CD4-positive, alpha-beta T cell treated with Interleukin-21 for 1 hour (primary cell): ENCODE data around the gene C1QTNF4.

ENCODE experiments used
- DNase-seq: peaks from one replicate; pipeline ENCODE4 v3.0.0-alpha.2; 2020

The C1QTNF4 gene

DNA sequence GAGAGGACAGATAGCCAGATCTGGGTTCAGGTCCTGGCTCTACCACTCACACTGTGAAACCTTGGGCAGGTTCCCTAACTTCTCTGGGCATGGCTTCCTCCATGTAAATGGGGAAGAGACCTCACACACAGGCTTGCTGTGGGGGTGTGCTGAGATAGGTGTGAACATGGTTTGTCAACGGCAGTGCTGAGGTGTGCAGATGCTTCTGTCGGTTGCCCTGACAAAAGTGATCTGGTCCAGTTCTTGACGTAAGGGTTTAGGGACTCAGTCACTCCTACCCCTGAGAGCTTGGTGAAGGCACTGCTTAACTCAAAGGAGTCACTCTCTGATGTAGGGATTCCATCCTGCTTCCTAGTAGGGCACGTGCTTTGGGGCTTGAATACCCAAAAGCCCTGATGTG lies 2.0 kb downstream of the C1QTNF4 start:
- DNase-seq: no peak

DNA sequence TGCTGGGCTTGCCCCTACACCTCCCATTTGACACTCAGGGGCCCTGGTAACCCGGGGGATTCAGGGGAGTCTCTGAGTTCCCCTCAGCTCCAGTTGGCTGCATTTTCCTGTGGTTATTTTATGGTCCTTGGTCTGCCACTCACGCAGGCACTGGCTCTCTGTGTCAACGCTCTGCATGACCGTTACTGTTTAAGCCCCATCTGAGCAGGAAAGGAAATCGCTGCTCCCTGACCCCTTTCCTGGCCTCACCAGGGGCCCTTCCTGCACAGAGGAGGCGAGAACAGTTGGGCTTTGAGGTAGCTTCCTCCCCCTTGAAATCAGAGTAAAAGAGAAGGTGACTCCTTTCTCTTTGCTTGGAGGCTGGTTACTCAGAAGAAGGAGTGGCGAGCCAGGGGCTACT lies 2.4 kb downstream of the C1QTNF4 start:
- no peak for DNase-seq

DNA sequence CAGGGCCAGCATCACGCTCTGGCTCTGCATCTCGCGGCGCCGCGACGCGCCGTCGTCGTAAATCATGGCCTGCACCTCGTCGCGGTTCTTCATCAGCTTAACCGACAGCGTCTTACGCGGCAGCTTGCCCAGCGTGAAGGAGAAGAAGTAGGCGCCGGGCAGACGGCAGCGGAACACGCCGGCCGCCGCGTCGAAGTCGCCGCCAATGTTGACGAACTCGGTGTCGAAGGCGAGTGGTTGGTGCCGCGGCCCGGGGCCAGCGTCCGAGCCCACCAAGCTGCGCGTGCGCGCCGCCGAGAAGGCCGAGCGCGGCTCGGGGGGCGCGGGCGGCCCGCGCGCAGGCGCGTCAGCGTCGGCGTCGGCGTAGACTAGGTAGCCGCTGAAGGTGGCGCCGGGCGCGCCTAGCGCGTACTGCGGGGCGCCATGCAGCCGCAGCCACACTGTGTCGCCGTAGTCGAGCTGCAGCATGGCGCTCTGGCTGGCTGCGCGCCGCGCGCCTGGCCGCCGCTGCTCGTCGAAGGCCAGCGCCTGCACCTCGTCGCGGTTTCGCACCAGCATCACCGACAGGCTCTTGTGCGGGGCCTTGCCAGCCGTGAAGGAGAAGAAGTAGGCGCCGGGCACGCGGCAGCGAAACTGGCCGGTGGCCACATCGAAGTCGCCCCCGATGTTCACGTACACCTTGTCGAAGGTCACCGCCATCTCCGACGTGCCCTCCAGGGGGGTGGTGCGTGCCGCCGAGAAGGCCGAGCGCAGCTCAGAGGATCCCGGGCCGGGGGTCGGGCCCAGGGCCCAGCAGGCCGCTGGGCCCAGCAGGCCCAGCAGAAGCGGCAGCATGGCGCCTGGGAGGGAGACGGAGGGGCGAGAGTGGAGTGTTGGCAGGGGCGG lies 4.0 kb downstream of the C1QTNF4 start:
- no peak for DNase-seq

DNA sequence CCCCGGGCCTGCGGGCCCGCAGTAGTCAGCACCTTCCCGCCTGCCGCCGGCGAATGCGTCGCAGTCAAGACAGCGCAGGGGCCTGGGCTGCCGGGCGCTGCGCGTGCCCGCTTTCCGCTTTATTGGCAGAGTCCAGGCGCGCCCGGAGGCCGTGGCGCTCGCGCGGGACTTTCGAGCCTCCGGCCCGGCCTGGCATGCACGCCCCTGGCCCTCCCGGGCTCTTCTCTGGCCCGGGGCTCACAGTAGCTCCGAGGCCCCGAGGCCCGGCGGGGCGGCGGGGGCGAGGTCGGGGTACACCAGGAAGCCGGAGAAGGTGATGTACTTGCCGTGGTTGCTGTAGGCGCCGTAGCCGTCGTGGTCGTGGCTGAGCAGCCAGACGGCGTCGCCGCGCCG lies 4.6 kb downstream of the C1QTNF4 start:
- no peak for DNase-seq

DNA sequence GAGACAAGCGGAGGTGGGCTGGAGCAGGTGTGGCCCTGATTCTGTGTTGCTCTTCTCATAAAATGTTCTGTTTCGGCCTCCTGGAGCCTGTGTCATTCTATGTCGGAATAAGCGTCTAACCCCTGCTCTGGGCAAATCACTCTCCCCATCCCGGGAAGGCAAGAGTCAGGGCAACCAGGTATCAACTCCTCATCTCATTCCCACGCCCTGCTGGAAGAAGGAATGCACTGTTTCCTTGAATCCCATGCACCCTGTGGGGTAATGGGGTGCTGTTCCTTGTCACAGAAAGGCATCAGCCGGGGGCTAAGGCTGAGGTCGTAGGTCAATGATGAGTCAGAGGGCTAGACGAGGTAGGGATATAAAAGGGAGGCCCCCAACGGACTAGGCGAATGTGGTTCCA lies 5.1 kb downstream of the C1QTNF4 start:
- DNase-seq: no peak

DNA sequence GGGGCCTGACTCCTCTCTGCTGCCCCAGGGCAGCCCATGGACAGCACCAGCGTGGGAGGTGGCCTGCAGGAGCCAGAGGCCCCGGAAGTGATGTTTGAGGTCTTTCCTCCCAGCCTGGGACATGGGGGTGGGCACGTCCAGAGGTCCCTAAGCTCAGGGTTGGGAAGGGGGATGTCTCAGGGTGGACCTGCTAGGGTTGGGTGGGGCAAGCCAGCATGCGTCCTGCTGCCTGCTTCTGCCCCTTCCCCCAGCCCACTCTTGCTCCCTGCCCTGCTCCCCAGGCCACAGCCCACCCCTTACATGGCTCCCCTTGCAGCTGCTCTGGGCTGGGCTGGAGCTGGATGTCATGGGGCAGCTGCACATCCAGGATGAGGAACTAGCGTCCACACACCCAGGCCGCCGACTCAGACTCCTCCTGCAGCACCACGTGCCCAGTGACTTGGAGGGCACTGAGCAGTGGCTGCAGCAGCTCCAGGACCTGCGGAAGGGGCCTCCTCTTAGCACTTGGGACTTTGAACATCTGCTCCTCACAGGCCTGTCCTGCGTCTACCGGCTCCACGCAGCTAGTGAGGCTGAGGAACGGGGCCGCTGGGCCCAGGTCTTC lies 6.4 kb downstream of the C1QTNF4 start:
- no peak for DNase-seq

DNA sequence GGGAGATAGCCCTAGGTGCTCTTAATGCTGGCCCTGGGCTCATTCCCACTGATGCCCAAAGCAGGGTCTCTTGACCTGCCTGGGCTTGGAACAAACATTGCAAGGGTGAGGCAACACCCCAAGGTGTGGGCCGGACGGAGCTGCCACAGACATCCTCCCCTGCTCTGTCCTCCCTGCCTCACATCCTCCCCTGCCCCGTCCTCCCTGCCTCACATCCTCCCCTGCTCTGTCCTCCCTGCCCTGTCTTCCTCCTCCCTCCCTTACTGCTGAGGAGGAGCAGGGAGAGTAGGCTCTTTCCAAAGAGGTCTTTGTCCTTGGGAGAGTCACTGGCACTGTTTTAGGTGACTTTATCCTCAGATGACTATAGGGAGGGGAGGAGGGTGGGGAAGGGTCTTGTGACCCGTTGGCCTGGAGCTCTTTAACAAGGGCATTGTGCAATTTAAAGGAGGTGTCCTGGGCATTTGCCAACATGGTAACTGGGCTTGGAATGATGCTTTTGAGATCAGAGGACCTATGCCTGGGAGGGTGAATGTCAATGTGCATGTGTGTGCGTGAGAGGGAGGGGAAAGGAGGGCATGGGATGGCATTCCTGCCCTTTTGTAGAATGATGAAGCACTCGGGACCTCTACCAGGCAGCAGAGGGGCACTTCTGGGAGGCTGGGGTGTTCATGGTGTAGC lies 7.0 kb downstream of the C1QTNF4 start:
- no peak for DNase-seq

DNA sequence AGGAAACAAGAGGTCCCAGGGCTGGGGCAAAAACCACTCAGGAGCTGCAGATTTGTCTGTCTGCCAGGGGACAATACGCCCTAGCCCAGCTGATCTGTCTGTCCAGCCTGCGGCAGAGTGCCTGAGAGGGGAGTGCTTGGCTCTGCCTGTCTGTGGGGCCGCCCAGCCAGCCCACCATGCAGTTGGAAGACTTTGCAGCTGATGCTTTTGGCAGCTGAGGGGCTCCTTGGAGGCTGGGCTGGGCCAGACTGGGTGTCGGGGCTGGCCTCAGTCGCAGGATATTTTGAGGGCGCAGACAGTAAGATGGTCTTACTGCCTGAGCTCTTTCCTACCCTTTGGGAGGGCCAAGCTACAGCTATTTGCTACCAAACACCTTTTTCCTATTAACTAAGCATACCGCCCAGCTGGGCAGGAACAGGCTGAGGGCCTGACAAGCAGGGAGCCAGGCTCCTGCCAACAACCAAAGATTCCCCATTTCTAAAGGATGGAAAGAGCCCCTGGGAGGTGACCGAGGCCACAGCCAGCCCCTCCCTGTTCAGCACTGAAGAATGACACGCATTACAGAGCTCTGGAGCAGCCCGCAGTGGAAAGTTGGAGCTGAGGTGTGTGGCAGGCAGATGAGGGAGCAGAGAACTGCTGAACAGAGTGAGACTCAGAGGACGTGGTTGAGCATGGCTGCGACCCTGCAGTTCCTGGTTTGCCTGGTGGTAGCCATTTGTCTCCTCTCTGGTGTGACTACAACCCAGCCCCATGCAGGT lies 7.9 kb downstream of the C1QTNF4 start, which contains the start of gene FAM180B:
FAM180B (plus strand) TSS at position 581 of the 758 bp plus-strand sequence; CDS start at position 672, 91 bp downstream.
- DNase-seq: no peak

DNA sequence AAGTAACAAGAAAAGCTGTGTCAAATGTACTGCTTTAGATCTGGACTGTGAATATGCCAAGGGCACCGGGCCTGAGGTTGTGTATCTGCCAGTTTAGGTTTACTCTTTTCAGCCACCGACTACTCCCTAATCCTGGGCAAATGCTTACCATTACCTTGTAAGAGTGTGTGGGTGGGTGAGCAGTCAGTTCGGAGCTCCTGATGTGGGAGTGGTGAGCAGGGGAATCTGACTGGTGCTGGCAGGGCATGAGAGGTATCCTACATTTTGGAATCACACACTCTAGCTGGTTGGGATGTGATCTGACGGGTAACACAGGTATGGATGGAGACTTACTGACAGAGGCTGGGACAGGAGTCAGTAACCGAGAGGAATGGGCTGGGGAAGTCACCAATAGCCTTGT lies 10.4 kb downstream of the C1QTNF4 start:
- no peak for DNase-seq

DNA sequence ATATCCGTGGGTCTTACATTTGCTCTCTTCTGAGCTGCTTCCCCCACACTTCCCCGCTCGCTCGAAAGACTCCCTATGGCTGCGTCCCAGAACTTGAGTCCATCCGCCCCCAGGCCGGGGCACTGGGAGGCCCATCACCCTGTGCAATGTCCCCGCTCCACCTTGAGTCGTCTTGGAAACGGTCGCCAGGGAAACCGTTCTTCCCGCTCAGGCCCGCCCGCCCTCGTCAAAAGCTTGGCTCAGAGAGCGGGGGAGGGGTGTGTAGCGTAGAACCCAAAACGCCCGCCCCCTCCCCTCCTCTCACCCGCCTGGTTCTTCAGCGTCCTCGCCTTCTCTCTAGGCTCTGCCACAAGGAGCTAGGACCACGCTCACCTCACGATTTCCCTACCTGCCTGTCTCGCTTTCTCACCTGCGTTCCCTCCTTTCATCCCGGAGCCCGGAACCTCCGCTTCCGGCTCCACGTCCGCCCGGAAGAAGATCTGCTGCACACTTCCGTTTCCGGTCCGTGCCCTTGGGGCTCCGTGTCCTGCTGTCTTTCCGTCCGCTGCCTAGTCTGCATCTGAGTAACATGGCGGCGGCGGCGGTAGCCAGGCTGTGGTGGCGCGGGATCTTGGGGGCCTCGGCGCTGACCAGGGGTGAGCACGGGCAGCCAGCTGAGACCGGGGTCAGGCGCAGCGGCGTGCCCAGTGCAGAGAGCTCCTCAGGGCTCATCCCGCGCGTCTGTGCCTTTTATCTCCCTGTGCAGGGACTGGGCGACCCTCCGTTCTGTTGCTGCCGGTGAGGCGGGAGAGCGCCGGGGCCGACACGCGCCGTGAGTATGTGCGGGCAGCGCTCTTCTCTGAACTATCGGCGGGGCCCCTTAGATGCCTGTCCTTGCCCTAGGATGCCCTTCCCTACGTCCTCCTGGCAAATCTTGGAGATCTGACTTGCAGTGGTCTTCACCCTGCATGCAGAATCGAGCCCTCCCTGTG lies 15.4 kb downstream of the C1QTNF4 start, which contains the start of the genes KBTBD4 and NDUFS3:
KBTBD4 (minus strand) TSS at position 447 of the 971 bp plus-strand sequence; CDS start at position 428, 19 bp downstream.
NDUFS3 (plus strand) TSS at position 551 of the 971 bp plus-strand sequence; CDS start at position 569, 18 bp downstream.
- peak; percentile 92 for DNase-seq

DNA sequence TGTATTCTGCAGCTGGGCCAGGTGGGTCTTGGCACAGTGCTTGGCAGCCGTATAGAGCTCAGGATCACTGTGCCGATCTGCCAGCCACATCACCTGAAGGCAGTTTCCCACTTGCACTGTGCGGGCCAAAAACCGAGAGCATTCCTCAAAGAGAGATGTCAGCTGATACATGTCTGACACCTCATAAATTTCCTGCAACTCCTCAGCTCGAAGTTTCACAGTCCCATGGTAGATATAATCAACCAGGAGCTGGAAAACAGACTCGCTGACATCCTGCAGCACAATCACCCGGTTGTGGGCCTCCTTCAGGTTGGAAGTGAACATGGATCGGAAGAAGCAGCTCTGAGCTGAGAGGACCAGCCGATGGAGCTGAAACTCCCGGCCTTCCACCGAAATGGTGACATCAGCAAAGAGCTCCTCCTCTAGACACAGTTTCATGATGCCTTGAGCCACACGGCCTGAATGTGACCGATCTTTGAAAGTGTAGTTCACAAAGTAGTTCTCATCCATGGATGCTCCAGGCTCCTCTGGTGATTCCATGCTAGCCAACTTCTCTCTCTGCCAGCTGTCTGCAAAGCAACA lies 16.7 kb downstream of the C1QTNF4 start:
- DNase-seq: no peak

DNA sequence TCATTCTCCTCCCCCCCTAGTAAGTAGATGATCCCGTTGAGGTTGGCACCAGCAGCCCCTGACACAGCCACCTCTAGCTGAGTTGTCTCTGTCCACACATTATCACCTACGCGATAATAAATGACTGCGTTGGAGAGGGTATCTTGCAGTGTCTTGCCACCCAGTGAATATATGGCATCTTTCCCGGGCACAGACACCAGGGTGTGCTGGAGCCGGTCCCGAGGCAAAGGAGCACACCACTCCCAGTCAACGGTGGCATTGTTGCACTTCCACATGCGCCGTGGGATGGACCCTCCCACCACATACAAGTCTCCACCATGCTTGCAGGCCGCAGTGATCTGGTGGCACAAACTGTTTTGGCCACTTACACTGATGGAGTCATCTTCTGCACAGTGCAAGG lies 20.9 kb downstream of the C1QTNF4 start:
- no peak for DNase-seq

DNA sequence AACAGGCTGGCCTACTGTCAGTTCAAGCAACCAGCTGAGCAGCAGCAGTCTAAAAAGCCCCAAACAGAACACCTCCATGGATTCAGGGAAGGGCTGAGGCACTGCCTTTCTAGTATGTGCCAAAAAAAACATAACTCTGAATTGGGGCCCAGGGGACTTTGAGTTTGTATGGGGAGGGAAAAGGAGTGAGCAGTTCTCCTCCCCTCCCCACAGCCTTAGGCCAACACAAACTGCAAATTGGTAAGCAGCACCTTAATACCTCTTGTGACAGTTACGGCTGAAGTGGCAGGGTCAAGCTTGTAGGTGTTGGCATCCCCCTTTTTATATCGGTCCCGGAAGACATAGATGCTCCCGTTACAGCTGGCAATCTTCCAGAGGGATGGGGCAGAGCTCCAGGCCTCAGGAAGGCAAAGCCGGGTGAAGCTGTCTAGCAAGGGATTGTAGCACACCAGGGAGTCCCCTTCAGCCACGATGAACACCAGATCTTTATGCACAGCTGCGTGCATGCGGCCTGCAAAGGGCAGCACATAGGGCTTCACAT lies 21.4 kb downstream of the C1QTNF4 start:
- DNase-seq: no peak

DNA sequence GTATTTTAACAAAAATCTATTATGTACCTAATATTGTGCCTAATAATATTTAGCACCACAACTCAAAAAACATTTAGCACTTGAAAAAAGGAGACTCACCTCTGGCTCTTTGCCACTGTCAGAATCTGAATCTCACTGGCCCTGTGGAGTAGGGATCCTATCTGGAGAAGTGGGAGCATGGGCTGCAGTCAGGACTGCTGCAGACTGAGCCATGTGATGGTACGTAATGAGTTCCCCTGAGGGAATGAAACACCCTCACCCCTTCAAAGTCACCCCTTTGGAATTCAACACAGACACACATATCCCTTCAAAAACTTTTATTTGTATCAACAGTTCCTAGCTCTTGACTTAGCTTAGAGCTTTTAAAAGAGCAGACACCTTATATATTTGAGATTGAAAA lies 22.3 kb downstream of the C1QTNF4 start:
- no peak for DNase-seq

DNA sequence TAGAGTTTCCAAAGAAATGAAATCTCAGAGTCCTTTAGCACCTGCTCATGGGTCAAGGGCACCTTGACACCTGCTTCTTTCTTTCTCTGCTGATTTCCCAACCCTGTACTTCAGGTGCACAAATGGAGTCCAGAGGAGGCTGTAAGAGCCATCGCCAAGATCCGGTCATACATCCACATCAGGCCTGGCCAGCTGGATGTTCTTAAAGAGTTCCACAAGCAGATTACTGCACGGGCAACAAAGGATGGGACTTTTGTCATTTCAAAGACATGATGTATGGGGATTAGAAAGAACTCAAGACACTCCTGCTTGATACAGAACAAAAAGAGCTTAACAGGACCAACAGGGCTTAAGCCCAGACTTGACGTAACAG lies 22.9 kb downstream of the C1QTNF4 start:
- DNase-seq: no peak

DNA sequence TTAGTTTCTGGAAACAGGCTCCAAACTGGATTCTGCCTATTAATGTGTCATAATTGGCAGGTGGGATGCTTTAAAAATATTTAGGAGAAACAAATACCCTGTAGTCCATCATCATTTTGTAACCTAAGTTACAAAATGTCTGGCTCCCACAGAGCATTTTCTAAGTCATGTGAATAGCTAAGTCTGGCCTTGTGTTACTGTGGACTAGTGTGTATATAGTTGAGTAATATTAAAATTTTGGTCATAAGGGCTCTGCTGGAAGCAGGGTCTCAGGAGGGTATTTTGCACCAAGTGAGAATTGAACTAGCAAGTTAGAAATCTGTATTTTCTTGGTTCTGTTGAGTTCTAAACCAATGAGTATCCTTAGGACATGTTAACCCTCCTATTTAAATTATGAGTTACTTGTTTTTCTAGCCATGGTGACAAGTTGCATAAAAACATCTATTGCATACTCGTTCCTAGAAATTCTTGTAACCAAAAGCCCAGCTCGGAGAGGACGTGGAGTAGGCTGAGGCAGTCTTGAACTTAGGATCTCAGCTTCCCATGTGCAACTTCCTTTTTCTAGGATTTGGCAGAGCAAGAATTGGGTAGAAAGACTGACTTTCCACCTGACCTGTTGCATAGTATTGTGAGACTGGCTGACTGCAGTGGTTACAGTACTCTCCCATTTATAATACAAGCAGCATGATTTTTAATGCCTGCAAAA lies 23.4 kb downstream of the C1QTNF4 start:
- no peak for DNase-seq

DNA sequence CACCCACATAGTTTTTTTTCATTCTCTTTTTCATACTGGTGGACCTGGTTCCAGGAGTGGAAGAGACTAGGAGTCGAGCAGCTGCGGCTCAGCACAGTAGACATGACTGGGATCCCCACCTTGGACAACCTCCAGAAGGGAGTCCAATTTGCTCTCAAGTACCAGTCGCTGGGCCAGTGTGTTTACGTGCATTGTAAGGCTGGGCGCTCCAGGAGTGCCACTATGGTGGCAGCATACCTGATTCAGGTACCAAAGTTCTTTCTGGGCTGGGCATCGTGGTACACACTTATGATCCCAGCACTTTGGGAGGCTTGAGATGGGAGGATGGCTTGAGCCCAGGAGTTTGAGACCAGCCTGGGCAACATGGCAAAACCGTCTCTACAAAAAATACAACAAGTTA lies 24.6 kb downstream of the C1QTNF4 start:
- DNase-seq: no peak

DNA sequence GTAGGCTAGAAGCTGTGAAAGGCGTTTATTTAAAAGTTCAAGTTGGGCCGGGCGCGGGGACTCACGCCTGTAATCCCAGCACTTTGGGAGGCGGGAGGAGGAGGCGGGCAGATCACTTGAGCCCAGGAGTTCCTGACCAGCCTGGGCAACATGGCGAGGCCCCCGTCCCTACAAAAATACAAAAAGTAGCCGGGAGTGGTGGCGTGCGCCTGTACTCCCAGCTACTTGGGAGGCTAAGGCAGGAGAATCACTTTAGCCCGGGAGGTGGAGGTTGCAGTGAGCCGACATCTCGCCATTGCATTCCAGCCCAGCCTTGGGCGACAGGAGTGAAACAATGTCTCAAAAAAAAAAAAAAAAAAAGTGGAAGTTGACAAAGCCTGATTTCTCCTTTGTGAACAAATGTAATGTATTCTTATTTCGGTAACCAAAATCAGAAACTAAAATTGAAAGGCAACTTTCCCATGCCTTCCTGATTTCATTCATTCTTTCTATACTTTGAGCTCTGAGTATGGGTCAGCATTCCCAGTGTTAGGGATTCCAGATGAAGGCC lies 28.0 kb downstream of the C1QTNF4 start:
- DNase-seq: no peak

DNA sequence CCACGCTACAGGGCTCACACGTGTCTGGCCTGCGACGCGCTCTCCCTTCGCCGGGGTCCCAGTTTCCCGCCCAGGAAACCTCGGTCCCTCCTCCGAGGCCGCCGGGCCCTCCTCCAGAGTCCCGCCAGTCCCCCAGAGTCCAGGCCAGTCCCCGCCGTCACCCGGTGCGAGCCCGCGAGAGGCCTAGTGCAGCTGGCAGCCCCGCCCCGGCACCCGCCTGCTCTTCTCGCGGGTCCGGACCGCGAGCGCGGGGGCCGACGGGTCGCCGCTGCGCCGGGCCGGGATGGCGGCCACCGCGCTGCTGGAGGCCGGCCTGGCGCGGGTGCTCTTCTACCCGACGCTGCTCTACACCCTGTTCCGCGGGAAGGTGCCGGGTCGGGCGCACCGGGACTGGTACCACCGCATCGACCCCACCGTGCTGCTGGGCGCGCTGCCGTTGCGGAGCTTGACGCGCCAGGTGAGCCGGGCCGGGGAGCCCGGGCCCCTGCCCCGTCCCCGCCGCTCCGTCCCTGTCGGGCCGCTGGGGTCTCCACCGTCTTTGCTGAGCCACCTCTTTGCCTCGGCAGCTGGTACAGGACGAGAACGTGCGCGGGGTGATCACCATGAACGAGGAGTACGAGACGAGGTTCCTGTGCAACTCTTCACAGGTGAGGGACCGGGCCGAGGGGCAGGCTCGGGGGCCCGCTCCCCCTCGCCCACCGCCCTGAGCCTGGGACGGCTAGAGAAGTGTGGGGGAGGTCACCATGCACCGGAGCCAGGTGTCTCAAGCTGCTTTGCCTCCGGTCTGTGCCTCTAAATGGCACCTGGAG lies 28.7 kb downstream of the C1QTNF4 start, which contains the start of gene PTPMT1:
PTPMT1 (plus strand) TSS at position 260 of the 809 bp plus-strand sequence; CDS start at position 284, 24 bp downstream.
- DNase-seq: peak; percentile 71
